NB4 (cell line): ENCODE results near the gene KRTAP12-2.

Experiments
- POLR2A ChIP-seq: IDR thresholded peaks from 2 replicates; pipeline ENCODE4 v1.6.1; 2011; ENCODE audit warnings: mild to moderate bottlenecking; ENCODE audit not compliant: insufficient read length; ENCODE audit errors: extremely low read depth
- TF ChIP-seq, protein P1 (sequence below): IDR thresholded peaks from one replicate; pipeline ENCODE4 v1.5.1; 2012; ENCODE audit warnings: low read depth, low read length
- TF ChIP-seq, protein P2 (sequence below): IDR thresholded peaks from 2 replicates; pipeline ENCODE4 v1.6.1; 2011; ENCODE audit warnings: low read depth, low read length

DNA sequence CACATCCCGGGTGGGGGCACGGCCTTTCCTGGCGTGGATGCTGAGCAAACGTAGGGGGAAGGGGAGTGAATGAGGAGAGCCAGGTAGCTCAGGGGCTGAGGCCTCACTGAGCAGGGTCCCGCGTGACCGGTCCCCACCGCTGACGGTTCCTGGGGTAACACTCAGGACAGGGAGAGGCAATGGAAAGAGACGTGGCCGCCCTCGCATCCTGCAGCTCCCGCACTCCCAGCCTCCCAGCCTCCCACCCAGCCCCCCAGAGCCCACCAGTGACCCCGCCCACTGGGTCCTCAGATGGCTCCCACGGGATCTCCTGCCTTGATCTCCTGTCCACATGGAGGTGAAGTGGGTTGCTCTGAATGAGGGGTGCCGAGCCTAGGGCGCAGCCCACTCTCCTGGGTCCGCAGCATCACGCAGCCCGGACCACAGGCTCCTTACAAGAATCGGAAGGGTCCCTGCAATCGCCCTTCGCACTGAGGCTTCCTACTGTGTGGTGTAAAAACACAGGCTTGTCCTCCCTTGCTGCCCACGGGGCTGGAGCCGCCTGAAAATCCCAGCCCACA, 42.2 kb upstream of the KRTAP12-2 start:
- TF ChIP-seq, protein P1, sequence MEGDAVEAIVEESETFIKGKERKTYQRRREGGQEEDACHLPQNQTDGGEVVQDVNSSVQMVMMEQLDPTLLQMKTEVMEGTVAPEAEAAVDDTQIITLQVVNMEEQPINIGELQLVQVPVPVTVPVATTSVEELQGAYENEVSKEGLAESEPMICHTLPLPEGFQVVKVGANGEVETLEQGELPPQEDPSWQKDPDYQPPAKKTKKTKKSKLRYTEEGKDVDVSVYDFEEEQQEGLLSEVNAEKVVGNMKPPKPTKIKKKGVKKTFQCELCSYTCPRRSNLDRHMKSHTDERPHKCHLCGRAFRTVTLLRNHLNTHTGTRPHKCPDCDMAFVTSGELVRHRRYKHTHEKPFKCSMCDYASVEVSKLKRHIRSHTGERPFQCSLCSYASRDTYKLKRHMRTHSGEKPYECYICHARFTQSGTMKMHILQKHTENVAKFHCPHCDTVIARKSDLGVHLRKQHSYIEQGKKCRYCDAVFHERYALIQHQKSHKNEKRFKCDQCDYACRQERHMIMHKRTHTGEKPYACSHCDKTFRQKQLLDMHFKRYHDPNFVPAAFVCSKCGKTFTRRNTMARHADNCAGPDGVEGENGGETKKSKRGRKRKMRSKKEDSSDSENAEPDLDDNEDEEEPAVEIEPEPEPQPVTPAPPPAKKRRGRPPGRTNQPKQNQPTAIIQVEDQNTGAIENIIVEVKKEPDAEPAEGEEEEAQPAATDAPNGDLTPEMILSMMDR: no peak
- no peak for TF ChIP-seq POLR2A
- TF ChIP-seq, protein P2, sequence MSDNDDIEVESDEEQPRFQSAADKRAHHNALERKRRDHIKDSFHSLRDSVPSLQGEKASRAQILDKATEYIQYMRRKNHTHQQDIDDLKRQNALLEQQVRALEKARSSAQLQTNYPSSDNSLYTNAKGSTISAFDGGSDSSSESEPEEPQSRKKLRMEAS: no peak
